GM18505 (cell line): ENCODE measurements around the gene TCEAL9.
A peak's percentile ranks its signal among the peaks of the same experiment; 100 is the strongest.

Source experiments
- ATAC-seq: cut with Tn5 transposase; IDR thresholded peaks from one replicate; pipeline ENCODE4 v1.9.1; 2021; ENCODE audit not compliant: unreplicated experiment
- POLR2A ChIP-seq: IDR thresholded peaks from 4 replicates; pipeline ENCODE4 v1.6.1; 2011; ENCODE audit warnings: borderline replicate concordance; ENCODE audit not compliant: insufficient read depth, insufficient read length; ENCODE audit errors: extremely low read depth

The TCEAL9 gene

DNA sequence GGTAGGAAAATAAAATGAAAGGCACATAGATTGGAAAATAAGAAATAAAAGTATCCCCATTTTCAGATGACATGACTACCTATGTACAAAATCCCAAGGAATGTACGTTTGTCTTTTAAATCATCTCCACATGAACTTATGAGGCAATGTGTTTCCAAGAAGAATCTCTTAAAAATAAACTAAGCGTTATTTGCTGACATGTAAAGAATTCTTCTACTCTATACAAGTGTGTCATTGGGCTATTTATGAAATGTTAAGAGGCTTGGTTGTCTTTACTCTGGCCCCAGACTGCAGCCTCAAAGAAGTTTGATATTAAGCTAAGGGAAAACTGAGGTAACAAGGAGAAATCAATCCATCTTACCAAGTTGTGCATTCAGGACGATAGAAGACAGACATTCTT lies 37.2 kb downstream of the TCEAL9 start:
- no peak for ATAC-seq
- no peak for TF ChIP-seq POLR2A

DNA sequence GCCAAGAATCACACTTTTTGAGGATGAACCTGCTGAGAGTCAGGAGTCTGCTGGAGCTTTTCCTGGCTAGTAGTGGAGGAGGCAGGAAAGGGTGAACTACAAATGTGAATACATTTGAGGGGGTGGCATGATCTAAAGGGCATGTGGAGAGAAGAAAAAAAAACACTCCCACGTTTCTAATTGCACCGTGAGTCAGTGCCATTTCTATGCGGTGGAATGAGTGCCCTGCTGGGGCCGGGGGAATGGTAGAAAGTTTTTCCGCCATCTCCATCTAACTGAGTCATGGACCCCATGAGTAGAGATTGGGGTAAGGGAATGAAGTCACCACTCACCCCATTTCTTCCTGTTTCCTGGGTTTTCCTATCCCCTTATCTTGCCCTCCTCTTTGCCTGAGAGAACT lies 39.9 kb downstream of the TCEAL9 start:
- ATAC-seq, result no peak
- TF ChIP-seq POLR2A, result no peak

DNA sequence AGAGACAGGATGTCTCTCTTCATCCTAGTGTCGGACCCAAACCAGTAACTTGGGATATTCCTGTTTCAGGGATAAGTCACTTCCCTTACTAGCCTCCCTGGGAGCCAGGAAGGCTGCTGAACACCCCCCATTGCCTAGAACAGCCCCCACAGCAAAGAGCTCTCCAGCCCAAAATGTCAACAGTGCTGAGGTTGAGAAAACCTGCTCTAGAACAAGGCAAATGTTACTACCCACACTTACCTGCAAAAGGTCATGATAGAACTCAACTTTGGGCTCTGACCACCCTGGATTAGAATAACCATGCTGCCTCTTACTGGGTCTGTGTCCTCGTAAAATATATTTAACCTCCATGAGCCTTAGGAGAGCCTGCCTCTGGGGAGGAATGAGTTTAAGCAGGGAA lies 40.4 kb downstream of the TCEAL9 start:
- no peak for ATAC-seq
- no peak for TF ChIP-seq POLR2A

DNA sequence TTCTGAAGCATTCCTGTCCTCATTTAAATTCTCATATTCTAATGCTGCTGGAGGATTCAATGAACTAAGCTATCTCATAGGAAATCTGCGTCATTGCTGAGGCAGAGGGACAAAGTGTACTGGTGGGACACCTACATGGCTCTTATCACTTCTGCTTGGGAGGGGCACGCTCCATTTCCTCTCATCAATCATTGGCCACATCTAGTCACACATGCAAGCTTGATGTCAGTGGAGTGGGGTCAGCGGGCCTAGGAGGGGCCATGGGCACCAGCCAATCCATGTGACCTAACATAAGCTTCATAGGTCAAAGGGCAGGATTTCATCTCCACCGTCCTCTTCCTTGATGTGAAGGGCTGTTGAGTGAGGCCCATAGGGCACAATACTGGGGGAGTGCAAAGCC lies 41.4 kb downstream of the TCEAL9 start:
- no peak for ATAC-seq

DNA sequence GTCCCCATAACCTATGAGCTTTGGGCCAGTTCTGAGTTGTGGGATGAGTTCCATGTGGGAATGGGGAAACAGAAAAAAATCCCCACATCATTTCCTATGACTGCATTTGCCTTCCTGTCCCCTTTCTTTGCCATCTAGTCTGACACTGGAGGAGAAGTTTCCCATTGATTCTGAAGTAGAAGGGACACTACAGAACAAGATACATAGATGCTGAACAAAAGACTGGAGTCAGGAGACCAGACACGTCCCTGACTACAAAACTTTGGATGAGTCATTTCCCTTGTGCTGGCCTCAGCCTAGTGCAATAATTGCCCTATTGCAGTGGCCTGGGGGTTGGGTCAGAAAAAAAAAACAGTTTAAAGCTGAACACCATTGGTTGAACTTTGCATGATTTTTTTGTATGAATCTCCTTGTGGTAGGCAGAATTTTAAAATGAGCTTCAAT lies 42.1 kb downstream of the TCEAL9 start:
- no peak for ATAC-seq
- TF ChIP-seq POLR2A, result no peak

More for the DNA sequence above, 41.4 kb downstream of the TCEAL9 start:
- TF ChIP-seq POLR2A, result no peak

DNA sequence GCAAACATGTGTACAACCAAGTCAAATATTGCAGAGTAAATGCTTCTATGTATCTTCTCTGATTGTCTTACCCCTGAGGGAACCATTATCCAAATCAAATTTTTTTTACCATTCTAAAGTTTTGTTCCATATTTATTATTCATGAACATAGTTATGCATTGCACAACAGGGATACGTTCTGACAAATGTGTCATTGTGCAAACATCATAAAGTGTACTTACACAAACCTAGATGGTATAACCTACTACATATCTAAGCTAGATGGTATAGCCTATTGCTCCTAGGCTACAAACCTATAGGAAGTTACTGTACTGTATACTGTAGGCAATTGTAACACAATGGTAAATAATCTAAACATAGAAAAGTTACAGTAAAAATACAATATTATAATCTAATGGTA lies 43.4 kb downstream of the TCEAL9 start:
- no peak for TF ChIP-seq POLR2A
- ATAC-seq, result no peak

DNA sequence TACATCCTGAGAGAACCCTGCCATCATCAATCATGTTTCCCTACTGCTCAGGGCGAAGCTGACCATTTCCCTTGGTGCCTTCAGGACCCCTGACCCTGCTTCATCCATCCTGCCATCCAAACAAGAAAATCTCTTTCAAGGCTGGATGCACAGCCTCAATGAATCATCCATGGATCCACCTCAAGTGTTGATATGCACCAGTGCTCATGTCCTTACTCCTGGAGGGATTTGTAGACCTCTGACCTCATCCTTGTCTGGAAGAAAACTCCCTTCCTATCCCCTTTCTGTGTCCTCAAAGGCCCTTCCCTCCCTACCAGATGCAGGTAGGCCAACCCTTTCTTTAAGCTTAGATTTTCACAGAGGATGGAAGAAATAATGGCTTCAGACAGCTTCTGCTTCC lies 44.6 kb downstream of the TCEAL9 start:
- no peak for TF ChIP-seq POLR2A
- no peak for ATAC-seq

DNA sequence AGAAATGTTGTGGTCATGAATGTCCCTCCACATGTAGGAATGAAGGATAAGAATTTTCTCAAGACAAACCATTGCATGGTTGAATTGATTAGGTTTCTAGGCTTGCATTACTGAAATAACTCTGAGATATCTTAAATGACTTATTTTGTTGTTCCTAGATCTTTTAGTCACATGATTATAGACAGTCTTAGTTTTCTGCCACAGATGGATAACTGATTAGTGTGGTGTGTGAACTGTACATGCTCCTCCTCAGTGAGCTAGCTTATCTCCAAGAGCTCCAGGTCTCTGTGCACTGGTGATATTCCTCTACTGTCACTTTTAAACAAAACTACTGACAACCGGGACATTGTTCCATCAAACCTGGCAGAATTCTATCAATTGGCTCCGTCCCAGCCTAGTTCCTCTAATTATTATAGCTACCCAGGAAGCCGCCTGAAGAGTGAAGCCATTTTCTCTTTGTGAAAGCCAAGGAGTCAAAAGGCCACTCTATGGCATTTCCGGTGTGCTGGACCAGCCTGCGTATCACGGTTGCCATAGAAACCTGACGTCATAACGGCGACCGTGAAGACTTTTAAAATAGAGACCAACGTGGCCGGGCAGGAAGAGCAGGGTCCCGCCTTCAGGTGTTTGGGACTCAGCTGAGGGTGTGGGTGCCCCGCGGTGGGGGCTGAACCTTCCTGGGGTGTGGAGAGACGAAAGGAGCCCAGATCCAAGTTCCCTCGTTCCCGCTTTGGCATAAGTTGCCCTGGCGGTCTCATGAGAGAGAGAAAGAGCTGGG lies 48.1 kb downstream of the TCEAL9 start:
- peak; percentile 22 for TF ChIP-seq POLR2A
- peak; percentile 94 for ATAC-seq

DNA sequence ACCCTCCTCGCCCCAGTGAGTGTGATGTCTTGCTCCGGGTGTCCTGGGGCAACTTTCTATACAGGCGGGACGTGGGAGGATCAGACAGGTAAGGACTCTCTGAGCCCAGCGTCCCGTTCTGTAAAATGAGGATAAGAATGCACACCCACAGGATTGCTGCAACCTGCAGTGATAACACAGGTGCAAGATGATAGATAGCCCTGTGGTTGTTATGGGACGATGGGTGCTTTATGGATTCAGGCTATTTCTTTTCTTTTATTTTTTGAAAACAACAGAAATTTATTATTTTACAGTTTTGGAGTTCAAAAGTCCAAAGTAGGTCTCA lies 48.7 kb downstream of the TCEAL9 start:
- TF ChIP-seq POLR2A, result no peak
- no peak for ATAC-seq

DNA sequence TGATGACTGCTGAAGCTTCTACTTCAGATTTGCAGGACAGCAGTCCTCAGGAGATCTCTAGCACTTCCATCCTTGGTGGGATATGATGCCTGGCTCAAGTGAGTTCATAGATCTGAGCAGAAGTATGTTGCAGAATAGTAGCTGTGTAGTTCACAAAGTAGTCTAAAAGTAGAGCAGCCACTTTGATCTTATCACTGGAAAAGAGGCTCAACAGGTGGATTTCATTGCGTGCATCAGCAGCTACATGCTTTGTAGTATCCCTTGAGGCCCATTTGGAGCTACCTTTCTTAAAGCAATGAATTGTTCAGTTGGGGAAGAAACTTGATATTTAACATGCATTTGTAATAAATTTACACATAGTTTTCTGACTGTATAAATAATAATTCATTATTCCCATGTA lies 50.0 kb downstream of the TCEAL9 start:
- no peak for TF ChIP-seq POLR2A
- ATAC-seq, result no peak

DNA sequence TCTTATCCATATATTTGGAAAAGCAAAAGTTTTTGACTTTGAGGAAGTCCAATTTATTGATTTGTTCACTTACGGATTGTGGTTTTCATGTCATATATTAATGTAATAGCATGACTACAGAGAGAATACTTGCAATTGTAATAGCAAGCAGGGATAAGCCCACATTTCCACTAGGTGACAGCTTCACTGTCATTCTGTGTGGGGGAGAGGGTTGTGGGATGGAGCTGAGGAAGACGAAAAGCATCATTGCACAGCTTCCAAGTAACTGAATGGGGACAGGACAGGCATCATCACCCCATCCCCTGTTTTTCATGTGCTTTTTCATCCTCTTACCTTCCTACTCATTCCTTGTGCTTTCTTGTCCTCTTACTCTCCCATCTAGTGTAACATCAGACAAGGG lies 51.5 kb downstream of the TCEAL9 start:
- TF ChIP-seq POLR2A, result no peak
- ATAC-seq, result no peak
